Measurements from ENCODE around the gene CASTOR1. TPM values are rescaled to one million over a fixed set of nuclear protein-coding genes. Genes with fewer than 3 reads are reported as not detected.

CASTOR1 gene
- total RNA-seq, 2 donors from 2014 or later = 6.3 to 7.5 TPM

DNA sequence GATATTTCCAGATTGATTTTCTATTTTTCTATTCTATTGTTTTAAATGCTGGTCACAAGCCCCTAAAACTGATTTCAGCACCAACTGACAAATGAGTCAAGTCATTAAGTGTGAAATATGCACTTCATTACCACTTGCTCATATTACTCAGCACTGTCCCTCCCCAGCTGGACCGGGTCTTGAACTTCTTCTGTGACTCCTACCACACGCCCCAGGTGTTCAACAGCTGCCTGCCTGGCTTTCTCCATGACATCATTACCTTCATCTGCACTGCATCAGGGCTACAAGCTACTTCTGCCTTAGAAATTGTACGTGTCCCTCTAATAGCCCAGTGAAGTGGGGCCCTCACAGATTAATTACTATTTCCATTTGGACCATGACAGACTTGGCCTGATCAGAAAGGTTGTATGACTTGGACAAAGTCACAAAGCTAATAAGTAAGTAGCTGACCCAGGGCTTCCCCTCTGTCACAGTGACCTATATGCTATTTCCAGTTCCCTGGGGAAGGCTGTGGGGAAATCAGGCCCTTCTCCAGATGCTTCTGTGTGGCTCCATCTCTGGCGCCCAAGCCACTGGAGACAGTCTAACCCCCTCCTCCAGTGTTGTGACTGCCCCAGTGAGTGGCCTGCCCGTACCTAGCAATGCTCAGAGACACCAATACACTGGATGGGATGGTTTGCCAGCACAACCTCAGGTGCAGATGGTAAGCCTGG lies 19.4 kb upstream of the CASTOR1 start:
- Mint-ChIP-seq H3K9me3 (peaks cover 0 to 7% of the 10 kb centered on the region in 2 donors), H3K36me3 (peaks cover 0 to 16% of the 10 kb centered on the region in 2 donors), H3K27ac (peak overlapping the region; percentile 86)
- DNase-seq (ENCODE audit: low spot score in 2 of 2) (no peak), ATAC-seq (no peak)

DNA sequence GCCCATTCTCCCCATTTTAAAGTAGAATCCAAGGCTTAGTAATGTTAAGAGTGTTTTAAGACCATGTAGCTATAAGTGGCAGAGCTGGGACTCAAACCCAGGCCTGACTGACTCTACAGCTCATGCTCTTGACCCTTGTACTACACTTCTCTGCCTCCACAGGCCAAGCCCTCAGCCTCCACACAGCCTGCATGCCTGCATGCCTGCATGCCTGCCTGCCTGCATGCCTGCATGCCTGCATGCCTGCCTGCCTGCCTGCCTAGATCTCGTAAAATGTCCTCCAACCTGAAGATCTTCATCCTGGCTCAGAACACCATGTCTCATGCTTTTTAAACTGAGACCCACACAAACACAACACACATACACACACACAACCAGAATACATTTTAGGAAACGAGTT lies 18.8 kb upstream of the CASTOR1 start:
- H3K36me3 Mint-ChIP-seq = peaks cover under 1 to 20% of the 10 kb centered on the region in 2 donors
- H3K27ac Mint-ChIP-seq = peak overlapping the region; percentile 86
- ATAC-seq = no peak
- H3K9me3 Mint-ChIP-seq = peaks cover 0 to 6% of the 10 kb centered on the region in 2 donors
- no peak for DNase-seq (ENCODE audit: low spot score in 2 of 2)

DNA sequence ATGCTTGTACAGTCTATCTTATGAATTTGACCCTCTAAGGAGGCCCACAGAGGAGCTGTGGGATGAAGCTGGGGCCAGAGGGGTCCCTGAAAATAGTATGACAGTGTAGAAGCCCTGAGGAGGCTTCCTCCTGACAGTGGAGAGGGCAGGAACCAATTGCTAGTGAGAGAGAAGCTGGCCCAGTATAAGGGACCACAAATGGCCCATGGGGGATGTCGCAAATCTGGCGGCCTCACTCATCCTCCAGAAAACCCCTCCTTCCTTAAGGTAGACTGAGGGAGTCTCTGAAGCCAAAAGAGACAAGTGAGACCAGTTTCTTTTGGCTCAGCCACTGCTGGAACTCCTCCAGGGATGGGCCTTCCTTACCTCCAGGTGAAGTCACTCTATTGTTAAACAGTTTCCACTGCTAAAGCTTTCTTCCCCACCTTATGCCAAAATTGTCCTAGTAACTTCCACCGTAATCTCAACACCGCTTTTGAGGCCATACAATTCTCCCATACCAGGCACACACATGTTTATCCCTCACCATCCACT lies 17.8 kb upstream of the CASTOR1 start:
- no peaks in the 10 kb centered on the region for H3K9me3 Mint-ChIP-seq
- ATAC-seq = no peak

DNA sequence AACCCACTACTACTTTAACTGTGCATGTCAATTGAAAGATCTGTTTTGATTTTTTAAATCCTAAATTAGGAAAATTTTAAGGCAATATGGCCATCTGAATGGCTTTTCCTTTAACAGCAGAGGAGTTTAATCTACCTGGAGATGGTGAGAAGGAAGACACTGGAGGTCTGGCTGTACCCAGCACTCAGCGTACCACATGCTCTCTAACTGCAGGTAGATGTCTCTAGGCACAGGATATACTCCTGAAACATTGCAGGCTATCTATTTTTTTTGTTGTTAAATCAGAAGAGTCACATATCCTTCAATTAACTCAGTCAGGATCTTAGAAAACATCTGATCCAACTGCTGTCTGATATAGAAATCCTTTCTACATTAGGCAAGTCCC lies 17.3 kb upstream of the CASTOR1 start:
- H3K9me3 Mint-ChIP-seq = no peaks in the 10 kb centered on the region
- H3K36me3 Mint-ChIP-seq = peaks cover 8 to 18% of the 10 kb centered on the region in 2 donors
- H3K27ac Mint-ChIP-seq = peak overlapping the region; percentile 86 to 90
- ATAC-seq (no peak), DNase-seq (ENCODE audit: low spot score in 2 of 2) (no peak)

More for the DNA sequence above, 17.8 kb upstream of the CASTOR1 start:
- peak overlapping the region; percentile 86 to 90 for H3K27ac Mint-ChIP-seq
- H3K36me3 Mint-ChIP-seq = peaks cover 8 to 17% of the 10 kb centered on the region in 2 donors
- DNase-seq (ENCODE audit: low spot score in 2 of 2) = no peak

GRCh38 chr22:30305906-30306626 lies 16.8 kb upstream of the CASTOR1 start:
- H3K9me3 Mint-ChIP-seq = no peaks in the 10 kb centered on the region
- DNase-seq (ENCODE audit: low spot score in 2 of 2) (no peak), ATAC-seq (peak; percentile 74)
- H3K36me3 Mint-ChIP-seq = peaks cover 8 to 23% of the 10 kb centered on the region in 2 donors
- H3K27ac Mint-ChIP-seq = peak overlapping the region; percentile 86 to 92

GRCh38 chr22:30305519-30305905 lies 16.2 kb upstream of the CASTOR1 start:
- peaks cover 8 to 29% of the 10 kb centered on the region in 2 donors for H3K36me3 Mint-ChIP-seq
- peak overlapping the region; percentile 86 to 92 for H3K27ac Mint-ChIP-seq
- no peaks in the 10 kb centered on the region for H3K9me3 Mint-ChIP-seq
- peak; percentile 79 to 81 for ATAC-seq
- peak; percentile 49 to 66 for DNase-seq (ENCODE audit: low spot score in 2 of 2)

DNA sequence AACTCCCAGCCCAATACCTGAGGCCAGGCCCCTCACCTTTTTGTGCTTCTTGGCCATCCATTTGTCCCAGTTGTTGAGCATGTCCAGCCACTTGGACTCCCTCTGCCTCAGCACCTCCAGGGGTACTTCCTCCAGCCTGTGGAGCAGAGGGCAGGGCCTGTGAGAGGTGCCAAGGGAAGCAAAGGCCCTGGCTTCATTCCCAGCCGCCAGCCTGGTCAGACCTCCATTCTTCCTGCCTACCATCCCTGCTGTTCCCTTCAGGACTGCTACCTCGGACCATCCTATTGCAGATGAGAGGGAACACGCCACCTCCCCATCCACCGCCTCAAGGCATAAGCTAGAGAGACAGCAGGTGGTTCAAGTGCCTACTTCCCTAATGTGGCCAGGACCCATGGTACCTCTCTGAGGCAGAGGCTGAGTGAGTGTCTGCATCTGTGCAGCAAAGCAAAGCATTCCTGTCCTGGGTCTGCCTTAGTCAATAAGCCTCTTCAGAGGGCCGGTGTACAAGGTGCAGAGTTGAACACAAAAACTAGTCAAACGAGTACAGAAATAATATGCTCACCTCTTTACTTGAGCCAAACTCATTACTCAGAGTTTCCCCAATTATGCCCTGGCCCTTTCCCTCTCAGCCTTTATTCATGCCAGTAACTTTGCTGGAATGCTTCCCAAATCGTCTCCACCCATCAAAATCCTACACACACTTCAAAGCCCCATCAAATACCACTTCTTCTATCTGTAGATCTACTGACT lies 15.4 kb upstream of the CASTOR1 start:
- ATAC-seq (no peak), DNase-seq (ENCODE audit: low spot score in 2 of 2) (no peak)
- H3K36me3 Mint-ChIP-seq = peaks cover 8 to 30% of the 10 kb centered on the region in 2 donors
- peak overlapping the region; percentile 86 to 92 for H3K27ac Mint-ChIP-seq
- H3K9me3 Mint-ChIP-seq = no peaks in the 10 kb centered on the region

DNA sequence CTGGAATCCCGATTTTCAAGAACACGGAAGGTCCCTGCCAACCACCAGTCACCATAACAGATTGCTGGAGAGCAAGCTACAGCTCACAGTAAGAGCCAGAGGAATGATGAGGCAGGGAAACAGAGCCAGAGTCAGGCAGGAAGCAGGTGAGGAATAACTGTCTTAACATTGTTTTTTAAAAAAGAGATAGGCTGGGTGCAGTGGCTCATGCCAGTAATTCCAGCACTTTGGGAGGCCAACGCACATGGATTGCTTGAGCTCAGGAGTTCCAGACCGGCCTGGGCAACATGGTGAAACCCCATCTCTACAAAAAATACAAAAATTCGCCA lies 13.5 kb upstream of the CASTOR1 start:
- H3K27ac Mint-ChIP-seq = peak overlapping the region; percentile 89
- DNase-seq (ENCODE audit: low spot score in 2 of 2) (no peak), ATAC-seq (peak in 1 of 2 donors; percentile 2)
- no peaks in the 10 kb centered on the region for H3K9me3 Mint-ChIP-seq
- peaks cover 8 to 43% of the 10 kb centered on the region in 2 donors for H3K36me3 Mint-ChIP-seq

DNA sequence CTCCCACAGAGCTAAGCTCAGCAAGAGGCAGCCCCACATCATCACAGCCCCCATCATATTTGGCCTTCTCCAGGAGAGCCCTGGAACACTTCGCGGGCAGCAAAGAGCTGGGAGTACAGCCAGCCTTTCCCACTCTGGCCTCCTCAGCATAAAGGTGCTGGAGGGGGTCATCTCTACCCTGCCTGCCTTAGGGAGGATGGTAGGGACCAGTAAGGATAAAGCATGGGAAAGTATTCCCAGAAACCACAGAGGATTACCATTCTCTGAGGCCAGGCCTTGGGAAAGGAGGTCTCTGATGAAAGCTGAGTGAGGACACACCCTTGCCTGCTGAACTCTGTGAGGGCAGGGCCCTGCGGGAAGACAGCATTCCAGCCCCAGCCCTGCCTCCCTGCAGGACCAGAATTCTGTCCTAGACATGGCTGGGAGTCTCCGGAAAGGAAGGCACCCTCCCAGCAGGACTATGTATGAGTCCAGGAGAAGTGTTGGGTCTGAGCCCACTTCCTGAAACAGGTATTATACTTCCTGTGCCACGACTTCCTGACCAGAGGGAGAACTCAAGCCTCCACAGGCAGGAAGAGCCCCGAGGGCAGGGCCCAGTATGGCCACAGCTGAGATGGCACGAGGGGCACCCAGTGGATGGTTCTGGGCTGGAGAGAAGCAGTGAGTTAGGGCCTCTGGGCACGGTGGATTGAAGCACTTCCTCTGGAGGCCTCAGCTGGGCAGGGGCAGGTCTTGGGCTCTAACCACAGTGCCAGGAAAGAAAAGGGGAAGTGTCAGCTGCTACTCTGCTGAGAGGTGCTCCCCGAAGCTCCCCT lies 12.9 kb upstream of the CASTOR1 start:
- DNase-seq (ENCODE audit: low spot score in 2 of 2) (no peak), ATAC-seq (peak in 1 of 2 donors; percentile 8)
- peaks cover 8 to 43% of the 10 kb centered on the region in 2 donors for H3K36me3 Mint-ChIP-seq
- peak overlapping the region; percentile 89 for H3K27ac Mint-ChIP-seq
- H3K9me3 Mint-ChIP-seq = no peaks in the 10 kb centered on the region

DNA sequence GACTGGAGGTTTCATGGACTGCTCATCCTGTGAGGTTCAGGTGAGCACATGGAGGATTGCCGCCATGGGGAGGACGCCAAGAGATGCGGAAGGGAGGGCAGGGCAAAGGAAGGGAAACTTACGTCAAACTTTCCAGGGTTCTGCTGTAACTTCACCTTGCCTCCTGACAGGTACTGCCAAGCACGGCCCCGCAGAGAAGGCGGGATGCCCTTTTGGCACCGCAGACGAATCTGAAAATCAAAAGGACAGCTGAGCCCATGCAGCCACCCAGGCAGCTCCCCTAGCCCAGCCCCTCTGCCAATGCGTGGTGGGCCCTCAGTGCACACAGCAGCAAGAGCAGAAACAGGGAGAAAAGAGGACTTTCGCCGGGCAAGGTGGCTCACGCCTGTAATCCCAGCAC lies 10.0 kb upstream of the CASTOR1 start:
- DNase-seq (ENCODE audit: low spot score in 2 of 2) = no peak
- Mint-ChIP-seq H3K9me3 (no peaks in the 10 kb centered on the region), H3K27ac (peak overlapping the region in 1 of 2 donors; percentile 47), H3K36me3 (peaks cover 8 to 43% of the 10 kb centered on the region in 2 donors)
- no peak for ATAC-seq

DNA sequence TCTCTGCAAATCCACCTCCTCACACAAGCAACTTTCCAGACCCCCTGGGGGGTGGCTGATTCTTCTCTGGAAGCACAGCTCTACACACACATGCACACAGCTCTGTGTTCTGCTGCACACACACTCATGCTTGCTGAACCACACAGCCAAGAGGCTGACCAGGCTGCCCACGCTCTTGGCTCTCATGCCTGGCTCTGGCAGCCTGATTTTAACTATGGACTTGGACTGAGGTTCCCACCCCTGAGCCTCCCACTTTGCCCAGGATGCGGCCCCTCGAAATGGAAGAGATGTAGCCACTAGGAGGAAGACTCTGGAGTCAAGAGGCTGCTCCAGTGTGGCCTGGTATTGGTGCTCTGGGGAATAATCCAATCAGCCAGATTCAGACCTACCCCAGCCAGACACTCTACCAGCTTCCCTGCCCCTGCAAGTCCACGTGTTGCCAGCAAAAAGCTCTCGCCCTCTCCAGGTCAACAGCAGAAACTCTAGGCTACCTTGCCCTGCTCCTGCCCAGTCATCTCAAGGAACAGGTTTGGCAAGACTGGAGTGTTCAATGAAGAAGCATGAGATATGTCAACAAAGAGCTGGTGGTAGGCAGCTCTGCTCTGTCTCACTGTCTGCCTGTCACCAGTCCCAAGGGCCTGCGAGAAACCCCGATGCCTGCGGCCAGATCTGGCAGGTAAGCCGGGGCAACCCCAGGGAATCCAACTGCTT lies 8.8 kb upstream of the CASTOR1 start:
- DNase-seq (ENCODE audit: low spot score in 2 of 2) (no peak), ATAC-seq (no peak)
- peaks cover 8 to 34% of the 10 kb centered on the region in 2 donors for H3K36me3 Mint-ChIP-seq
- H3K9me3 Mint-ChIP-seq = no peaks in the 10 kb centered on the region
- H3K27ac Mint-ChIP-seq = peak overlapping the region; percentile 77 to 90

- Mint-ChIP-seq H3K27ac (peak overlapping the region; percentile 77 to 78), H3K9me3 (no peaks in the 10 kb centered on the region), H3K36me3 (peaks cover 2 to 27% of the 10 kb centered on the region in 2 donors)
- DNase-seq (ENCODE audit: low spot score in 2 of 2) (no peak), ATAC-seq (no peak)
Measured at GRCh38 chr22:30297276-30297990, 8.1 kb upstream of the CASTOR1 start.

DNA sequence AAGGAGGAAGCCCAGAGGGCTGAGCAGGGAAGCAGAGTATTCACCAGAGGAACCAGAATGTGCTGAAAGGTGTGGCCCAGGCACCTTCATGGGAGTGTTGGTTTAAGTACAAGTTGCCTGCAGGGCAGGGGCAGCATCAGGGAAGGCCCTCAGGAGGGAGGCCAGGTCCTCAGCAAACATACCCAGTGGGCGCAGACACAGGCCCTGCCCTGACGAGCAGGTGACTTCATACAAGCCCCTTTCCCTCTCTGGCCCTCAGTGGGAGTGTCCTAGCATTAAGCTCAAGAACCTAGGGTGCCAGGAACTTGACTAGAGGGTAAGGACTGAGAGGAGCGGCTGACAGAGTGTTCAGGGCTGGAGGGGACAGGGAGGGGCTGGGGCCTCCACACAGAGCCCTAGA lies 7.5 kb upstream of the CASTOR1 start:
- Mint-ChIP-seq H3K27ac (peak overlapping the region; percentile 77 to 86), H3K9me3 (no peaks in the 10 kb centered on the region), H3K36me3 (peaks cover 0 to 26% of the 10 kb centered on the region in 2 donors)
- DNase-seq (ENCODE audit: low spot score in 2 of 2) (no peak), ATAC-seq (no peak)

- Mint-ChIP-seq H3K27ac (peak overlapping the region; percentile 77 to 86), H3K36me3 (peaks cover 0 to 22% of the 10 kb centered on the region in 2 donors), H3K9me3 (no peaks in the 10 kb centered on the region)
- ATAC-seq (peak in 1 of 2 donors; percentile 25), DNase-seq (ENCODE audit: low spot score in 2 of 2) (no peak)
Measured at GRCh38 chr22:30296324-30296723, 7.0 kb upstream of the CASTOR1 start.

DNA sequence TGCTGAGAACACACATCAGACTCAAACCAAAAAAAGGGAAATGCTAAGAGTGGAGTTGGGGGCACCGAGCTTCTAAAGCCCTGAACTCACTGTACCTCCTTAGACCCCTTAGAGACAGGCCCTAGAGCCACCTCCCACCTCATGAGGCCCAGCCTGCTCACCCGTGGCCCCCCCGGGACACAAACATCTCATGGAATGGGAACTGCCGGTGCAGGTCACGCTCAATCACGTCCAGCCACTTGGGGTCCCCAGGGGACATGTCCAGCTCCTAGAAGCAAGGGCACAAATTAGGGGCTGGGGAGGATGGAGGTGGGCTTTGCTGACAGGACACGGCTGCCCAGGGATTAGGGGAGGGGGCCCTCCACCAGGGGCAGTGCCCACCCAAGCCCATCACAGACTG lies 6.3 kb upstream of the CASTOR1 start:
- Mint-ChIP-seq H3K9me3 (no peaks in the 10 kb centered on the region), H3K36me3 (peaks cover 0 to 15% of the 10 kb centered on the region in 2 donors), H3K27ac (peak overlapping the region in 1 of 2 donors; percentile 61)
- DNase-seq (ENCODE audit: low spot score in 2 of 2) (no peak), ATAC-seq (no peak)
